Measurements from ENCODE around the gene IGF1. TPM values are rescaled to one million over a fixed set of nuclear protein-coding genes. Genes with fewer than 3 reads are reported as not detected.

The IGF1 gene
- total RNA-seq (10 to 100 TPM; 16.9 to 50.9 TPM), polyA plus RNA-seq (ENCODE audit: insufficient read depth, low read depth, low replicate concordance) (16.2 TPM)
- long read RNA-seq, donor 1, full-length matches to known transcripts, result 4 of 17 reads
- long read RNA-seq, donor 1, partial matches to known transcripts, result 13 of 17 reads
- long read RNA-seq, donor 1, other reads (novel, unspliced or antisense), result 0 of 17 reads
- long read RNA-seq, donor 2, partial matches to known transcripts, result 0 of 1 reads
- long read RNA-seq, donor 2, other reads (novel, unspliced or antisense), result 0 of 1 reads

DNA sequence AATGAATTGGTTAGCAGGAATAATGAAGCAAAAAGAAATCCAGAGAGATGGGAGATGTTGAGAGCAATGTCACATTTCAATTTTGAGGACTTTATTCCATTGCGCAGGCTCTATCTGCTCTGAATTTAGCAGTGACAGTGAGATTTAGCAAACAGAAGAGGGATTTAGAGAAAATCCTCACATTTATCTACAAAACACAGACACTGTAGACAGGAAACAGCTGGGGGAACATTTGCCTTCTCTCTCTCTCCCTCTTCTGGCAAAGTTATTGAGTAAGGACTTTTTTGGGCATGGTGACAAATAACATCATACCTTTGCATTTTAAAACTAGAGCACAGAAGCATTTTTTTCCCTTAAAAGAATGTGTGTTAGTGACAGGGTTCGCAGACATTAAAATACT is at the start of gene IGF1:
Gene IGF1 (minus strand): TSS at position 158 of the 400 bp plus-strand sequence. CDS start 182 bp downstream, outside the sequence.
- H3K27me3 ChIP-seq, result no peaks in the 10 kb centered on the region
- no peaks in the 10 kb centered on the region for H3K9me3 ChIP-seq
- peak; percentile 23 for DNase-seq
- intact Hi-C loops (cut with DNase I; ENCODE audit: low total_unique reads), result no loop called here
- no peaks in the 10 kb centered on the region for H3K36me3 ChIP-seq (ENCODE audit: low read depth, missing control alignments)
- WGBS, 2 donors, result 41 to 44% methylated on average over 2 of the region's 2 CpGs
- peak within 1 kb of the TSS; percentile 38 to 45 for H3K4me3 ChIP-seq
- TF ChIP-seq, protein P1, sequence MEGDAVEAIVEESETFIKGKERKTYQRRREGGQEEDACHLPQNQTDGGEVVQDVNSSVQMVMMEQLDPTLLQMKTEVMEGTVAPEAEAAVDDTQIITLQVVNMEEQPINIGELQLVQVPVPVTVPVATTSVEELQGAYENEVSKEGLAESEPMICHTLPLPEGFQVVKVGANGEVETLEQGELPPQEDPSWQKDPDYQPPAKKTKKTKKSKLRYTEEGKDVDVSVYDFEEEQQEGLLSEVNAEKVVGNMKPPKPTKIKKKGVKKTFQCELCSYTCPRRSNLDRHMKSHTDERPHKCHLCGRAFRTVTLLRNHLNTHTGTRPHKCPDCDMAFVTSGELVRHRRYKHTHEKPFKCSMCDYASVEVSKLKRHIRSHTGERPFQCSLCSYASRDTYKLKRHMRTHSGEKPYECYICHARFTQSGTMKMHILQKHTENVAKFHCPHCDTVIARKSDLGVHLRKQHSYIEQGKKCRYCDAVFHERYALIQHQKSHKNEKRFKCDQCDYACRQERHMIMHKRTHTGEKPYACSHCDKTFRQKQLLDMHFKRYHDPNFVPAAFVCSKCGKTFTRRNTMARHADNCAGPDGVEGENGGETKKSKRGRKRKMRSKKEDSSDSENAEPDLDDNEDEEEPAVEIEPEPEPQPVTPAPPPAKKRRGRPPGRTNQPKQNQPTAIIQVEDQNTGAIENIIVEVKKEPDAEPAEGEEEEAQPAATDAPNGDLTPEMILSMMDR (IDR thresholded peaks at IDR 0.05), result peak in 1 of 3 experiments; percentile 31
- no peak for TF ChIP-seq POLR2A (IDR thresholded peaks at IDR 0.05)
- H3K4me1 ChIP-seq, result no peaks in the 10 kb centered on the region
- H3K27ac ChIP-seq, result peak within 1 kb of the TSS in 1 of 2 donors; percentile 54

- Histone ChIP-seq H3K4me3 (no peak overlapping the region), H3K27ac (no peak overlapping the region), H3K9me3 (no peaks in the 10 kb centered on the region), H3K27me3 (no peaks in the 10 kb centered on the region), H3K36me3 (ENCODE audit: low read depth, missing control alignments) (no peaks in the 10 kb centered on the region), H3K4me1 (no peaks in the 10 kb centered on the region)
- no peak for DNase-seq
- intact Hi-C loops (cut with DNase I; ENCODE audit: low total_unique reads), result no loop called here
- TF ChIP-seq, protein P1 (IDR thresholded peaks at IDR 0.05), result no peak
- TF ChIP-seq POLR2A (IDR thresholded peaks at IDR 0.05), result no peak
Measured at GRCh38 chr12:102528111-102528510, 47.7 kb upstream of the IGF1 start.

DNA sequence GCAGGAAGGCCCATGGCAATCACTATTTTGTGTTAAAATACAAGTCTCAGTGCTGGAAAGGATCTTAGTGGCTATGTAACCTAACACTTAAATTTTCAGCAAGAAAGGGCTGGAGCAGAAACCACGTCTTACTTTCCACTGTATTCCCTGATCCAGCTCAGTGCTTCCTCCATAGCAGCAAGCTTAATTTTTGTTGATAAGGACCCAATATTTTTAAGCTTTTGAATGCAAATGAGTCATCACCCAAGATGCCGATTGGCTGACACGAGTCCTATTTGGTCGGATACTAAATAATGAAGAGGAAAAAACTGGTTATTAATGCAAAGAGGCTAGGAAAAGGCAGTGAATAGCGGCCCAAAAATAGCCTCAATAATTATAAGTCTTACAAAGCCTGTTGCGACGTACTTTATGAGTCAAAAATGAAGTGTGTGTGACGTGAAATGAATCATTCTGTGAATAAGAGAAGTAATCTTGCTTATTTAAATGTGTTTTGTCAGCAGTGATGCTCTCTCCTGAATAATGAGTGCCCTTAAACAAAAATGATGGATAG is 46.9 kb upstream of the IGF1 start:
- 86 to 88% methylated on average over 8 of the region's 8 CpGs for WGBS, 2 donors
- H3K4me3 ChIP-seq, result no peak overlapping the region
- H3K27me3 ChIP-seq, result no peaks in the 10 kb centered on the region
- intact Hi-C loops (cut with DNase I; ENCODE audit: low total_unique reads), result no loop called here
- no peaks in the 10 kb centered on the region for H3K36me3 ChIP-seq (ENCODE audit: low read depth, missing control alignments)
- H3K27ac ChIP-seq, result no peak overlapping the region
- TF ChIP-seq, protein P1 (IDR thresholded peaks at IDR 0.05), result no peak
- no peak for TF ChIP-seq POLR2A (IDR thresholded peaks at IDR 0.05)
- no peaks in the 10 kb centered on the region for H3K9me3 ChIP-seq
- no peaks in the 10 kb centered on the region for H3K4me1 ChIP-seq
- DNase-seq, result no peak

- no peaks in the 10 kb centered on the region for H3K9me3 ChIP-seq
- no peak overlapping the region for H3K4me3 ChIP-seq
- TF ChIP-seq, protein P1 (IDR thresholded peaks at IDR 0.05), result no peak
- TF ChIP-seq POLR2A (IDR thresholded peaks at IDR 0.05), result no peak
- no peaks in the 10 kb centered on the region for H3K36me3 ChIP-seq (ENCODE audit: low read depth, missing control alignments)
- no peak overlapping the region for H3K27ac ChIP-seq
- DNase-seq, result no peak
- H3K27me3 ChIP-seq, result no peaks in the 10 kb centered on the region
- intact Hi-C loops (cut with DNase I; ENCODE audit: low total_unique reads), result no loop called here
- no peaks in the 10 kb centered on the region for H3K4me1 ChIP-seq
- WGBS, 2 donors, result 80 to 88% methylated on average over 1 of the region's 1 CpG
Measured at GRCh38 chr12:102526656-102527055, 46.3 kb upstream of the IGF1 start.

GRCh38 chr12:102522768-102523167 is 42.4 kb upstream of the IGF1 start:
- WGBS, 2 donors, result 86 to 91% methylated on average over 4 of the region's 4 CpGs
- no peaks in the 10 kb centered on the region for H3K36me3 ChIP-seq (ENCODE audit: low read depth, missing control alignments)
- H3K27me3 ChIP-seq, result no peaks in the 10 kb centered on the region
- H3K4me3 ChIP-seq, result no peak overlapping the region
- H3K27ac ChIP-seq, result no peak overlapping the region
- no peak for DNase-seq
- H3K9me3 ChIP-seq, result no peaks in the 10 kb centered on the region
- TF ChIP-seq, protein P1 (IDR thresholded peaks at IDR 0.05), result no peak
- no peak for TF ChIP-seq POLR2A (IDR thresholded peaks at IDR 0.05)
- intact Hi-C loops (cut with DNase I; ENCODE audit: low total_unique reads), result no loop called here
- H3K4me1 ChIP-seq, result no peaks in the 10 kb centered on the region

Data from testis (tissue), 5 donors.